Smooth muscle cell (in vitro differentiated cells): ENCODE results near the gene PXMP2. TPM values are rescaled to one million over a fixed set of nuclear protein-coding genes. Genes with fewer than 3 reads are reported as not detected.

Experiments
- DNase-seq: peaks from one replicate; lab custom pipeline; 2025; ENCODE audit not compliant: unreplicated experiment; lab: John Stamatoyannopoulos, UW
- H2AFZ ChIP-seq: fragments of 200-600 bp; sonication (generic); 2 replicates; pipeline ENCODE4 v1.6.0; 2016; ENCODE audit warnings: antibody characterized with exemption, low read depth, mild to moderate bottlenecking
- H3F3A ChIP-seq: fragments of 200-600 bp; sonication (generic); 2 replicates; pipeline ENCODE4 v1.6.0; 2017; ENCODE audit warnings: antibody characterized with exemption, low read depth
- H3K27ac ChIP-seq: fragments of 200-600 bp; sonication (generic); 2 replicates; pipeline ENCODE4 v1.5.1; 2016; ENCODE audit warnings: low read depth, mild to moderate bottlenecking
- H3K27me3 ChIP-seq: fragments of 200-600 bp; sonication (generic); 2 replicates; pipeline ENCODE4 v1.6.1; 2016; ENCODE audit warnings: low read depth, mild to moderate bottlenecking
- H3K36me3 ChIP-seq: fragments of 200-600 bp; sonication (generic); 2 replicates; pipeline ENCODE4 v1.5.1; 2016; ENCODE audit warnings: low read depth
- H3K4me1 ChIP-seq: fragments of 200-600 bp; sonication (generic); 2 replicates; pipeline ENCODE4 v1.5.1; 2016; ENCODE audit warnings: low read depth
- H3K4me2 ChIP-seq: fragments of 200-600 bp; sonication (generic); 2 replicates; pipeline ENCODE4 v1.6.0; 2016; ENCODE audit warnings: mild to moderate bottlenecking
- H3K4me3 ChIP-seq: fragments of 200-600 bp; sonication (generic); 2 replicates; pipeline ENCODE4 v1.5.1; 2016; ENCODE audit warnings: mild to moderate bottlenecking
- H3K79me2 ChIP-seq: fragments of 200-600 bp; sonication (generic); 2 replicates; pipeline ENCODE4 v1.6.0; 2016; ENCODE audit warnings: low read depth, mild to moderate bottlenecking
- H3K9ac ChIP-seq: fragments of 200-600 bp; sonication (generic); 2 replicates; pipeline ENCODE4 v1.6.0; 2016; ENCODE audit warnings: low read depth
- H3K9me3 ChIP-seq: fragments of 200-600 bp; sonication (generic); replicated peaks from 2 replicates; pipeline ENCODE4 v1.5.1; 2016; ENCODE audit warnings: low read depth
- H4K20me1 ChIP-seq: fragments of 200-600 bp; sonication (generic); 2 replicates; pipeline ENCODE4 v1.6.0; 2016; ENCODE audit warnings: low read depth
- CTCF ChIP-seq: fragments of 200-600 bp; sonication (generic); IDR thresholded peaks from 2 replicates; pipeline ENCODE4 v1.5.1; 2017; ENCODE audit warnings: borderline replicate concordance, mild to moderate bottlenecking, antibody characterized with exemption; ENCODE audit not compliant: insufficient read depth, poor library complexity, severe bottlenecking
- WGBS: methylation state at CpG from one replicate; pipeline ENCODE4 v1.1.7; 2016; ENCODE audit warnings: low lambda C conversion rate; 5-methylcytosine and 5-hydroxymethylcytosine counted together
- polyA plus RNA-seq: library from polyadenylated mRNA; unstranded; fragments of >200 nt; fragmentation: Nextera tagmentation; extraction: Ambion mirVana; gene quantifications from 2 replicates; pipeline ENCODE4 v1.2.1, GENCODE V29; 2016
- total RNA-seq: library from RNA; depleted of rRNA; stranded (reverse); fragments of >200 nt; gene quantifications from 2 replicates; pipeline ENCODE4 v1.2.3, GENCODE V29; 2014

Gene PXMP2
- total and polyA plus RNA-seq, 2 experiments from 2014 or later, result 14.7 to 25.0 TPM

- H3K27me3 ChIP-seq, result no peaks in the 10 kb centered on the region
- H3K27ac ChIP-seq, result no peak overlapping the region
- no peak for DNase-seq
- no peaks in the 10 kb centered on the region for H3K79me2 ChIP-seq
- no peaks in the 10 kb centered on the region for H3K4me1 ChIP-seq
- no peak overlapping the region for H3K9ac ChIP-seq
- no peak overlapping the region for H3K4me2 ChIP-seq
- WGBS, result 98% methylated on average over 7 of the region's 7 CpGs
- TF ChIP-seq CTCF, result no peak
- peaks cover 5% of the 10 kb centered on the region for H3K36me3 ChIP-seq
- no peaks in the 10 kb centered on the region for H3F3A ChIP-seq
- H4K20me1 ChIP-seq, result no peaks in the 10 kb centered on the region
- no peak overlapping the region for H3K4me3 ChIP-seq
- no peaks in the 10 kb centered on the region for H3K9me3 ChIP-seq
- H2AFZ ChIP-seq, result no peak overlapping the region
These were observed 33.7 kb upstream of the PXMP2 start for GRCh38 chr12:132653567-132654290.

- H3F3A ChIP-seq, result no peaks in the 10 kb centered on the region
- no peak overlapping the region for H3K4me2 ChIP-seq
- H4K20me1 ChIP-seq, result no peaks in the 10 kb centered on the region
- H3K4me1 ChIP-seq, result no peaks in the 10 kb centered on the region
- no peaks in the 10 kb centered on the region for H3K9me3 ChIP-seq
- H2AFZ ChIP-seq, result no peak overlapping the region
- no peak overlapping the region for H3K4me3 ChIP-seq
- H3K27ac ChIP-seq, result no peak overlapping the region
- no peak for TF ChIP-seq CTCF
- peaks cover 5% of the 10 kb centered on the region for H3K36me3 ChIP-seq
- H3K27me3 ChIP-seq, result no peaks in the 10 kb centered on the region
- H3K79me2 ChIP-seq, result no peaks in the 10 kb centered on the region
- DNase-seq, result no peak
- no peak overlapping the region for H3K9ac ChIP-seq
- 96% methylated on average over 12 of the region's 12 CpGs for WGBS
These were observed 30.2 kb upstream of the PXMP2 start for GRCh38 chr12:132657004-132657727.

- Histone ChIP-seq H2AFZ (no peak overlapping the region), H3K27ac (no peak overlapping the region), H3K27me3 (no peaks in the 10 kb centered on the region), H3K9me3 (no peaks in the 10 kb centered on the region), H3K9ac (no peak overlapping the region), H3K79me2 (no peaks in the 10 kb centered on the region), H3K4me2 (no peak overlapping the region), H4K20me1 (no peaks in the 10 kb centered on the region), H3K4me3 (no peak overlapping the region), H3F3A (no peaks in the 10 kb centered on the region), H3K4me1 (no peaks in the 10 kb centered on the region), H3K36me3 (peaks cover 5% of the 10 kb centered on the region)
- no peak for DNase-seq
- 97% methylated on average over 32 of the region's 32 CpGs for WGBS
- no peak for TF ChIP-seq CTCF
These were observed 29.1 kb upstream of the PXMP2 start for GRCh38 chr12:132658149-132658894.
